NCI-H1417 treated with DMSO at 0.1 percent for 48 hours (cell line): ENCODE measurements around the gene LAT.
"Not testable (repeated sequence)": the region's sequence is repeated elsewhere in the genome, so short reads cannot be mapped to it uniquely, and the experiment has no call there.

ENCODE experiments used
- DNase-seq: peaks from one replicate; lab custom pipeline; 2025; lab: John Stamatoyannopoulos, UW

LAT gene

GRCh38 chr16:28977703-28978662, 6.9 kb upstream of the LAT start:
- DNase-seq: no peak

GRCh38 chr16:28980330-28980729, 4.5 kb upstream of the LAT start:
- DNase-seq: not testable (repeated sequence)

- DNase-seq: no peak
Measured at GRCh38 chr16:28980929-28981328, 3.9 kb upstream of the LAT start.

GRCh38 chr16:28981517-28981916, 3.3 kb upstream of the LAT start:
- no peak for DNase-seq

GRCh38 chr16:28982418-28982817, 2.4 kb upstream of the LAT start:
- no peak for DNase-seq

GRCh38 chr16:28982949-28983348, 1.9 kb upstream of the LAT start:
- no peak for DNase-seq

GRCh38 chr16:28983644-28984043, 1.2 kb upstream of the LAT start:
- no peak for DNase-seq

GRCh38 chr16:28984091-28984490, 761 bp upstream of the LAT start:
- DNase-seq: no peak

- no peak for DNase-seq
Measured at GRCh38 chr16:28985211-28986041, 574 bp downstream of the LAT start.

GRCh38 chr16:28986046-28986445, 1.2 kb downstream of the LAT start:
- no peak for DNase-seq

- no peak for DNase-seq
Measured at GRCh38 chr16:28986492-28986891, 1.6 kb downstream of the LAT start.

- DNase-seq: no peak
Measured at GRCh38 chr16:28987170-28987853, 2.5 kb downstream of the LAT start.

- DNase-seq: no peak
Measured at GRCh38 chr16:28989363-28989762, 4.5 kb downstream of the LAT start.

GRCh38 chr16:28990375-28991040, 5.7 kb downstream of the LAT start:
- DNase-seq: no peak

- no peak for DNase-seq
Measured at GRCh38 chr16:28991687-28992086, 6.8 kb downstream of the LAT start.

- DNase-seq: no peak
Measured at GRCh38 chr16:28992496-28992895, 7.6 kb downstream of the LAT start.

GRCh38 chr16:28998837-28999236, 14.0 kb downstream of the LAT start:
- no peak for DNase-seq

GRCh38 chr16:28999577-28999976, 14.7 kb downstream of the LAT start:
- no peak for DNase-seq

- DNase-seq: no peak
Measured at GRCh38 chr16:29000019-29000418, 15.2 kb downstream of the LAT start.

GRCh38 chr16:29004496-29005139, 19.8 kb downstream of the LAT start:
- not testable (repeated sequence) for DNase-seq
